HepG2 (cell line): ENCODE data around the gene TECTB. TPM values are rescaled to one million over a fixed set of nuclear protein-coding genes. Genes with fewer than 3 reads are reported as not detected.

Experiments
- FOXA3 ChIP-seq: IDR thresholded peaks from 2 replicates; pipeline ENCODE4 v1.6.1; 2016; ENCODE audit warnings: missing genetic modification reagents, missing compliant biosample characterization
- FOXP1 ChIP-seq, 2 experiments: fragments of 450-650 bp in 1 of 2; IDR thresholded peaks; 2 replicates each; pipeline ENCODE4 v1.6.1; 2017 to 2018; ENCODE audit warnings: antibody characterized with exemption in 1 of 2
- HDAC2 ChIP-seq: sonication (generic); formaldehyde crosslinking; IDR thresholded peaks from 2 replicates; pipeline ENCODE4 v1.4.0; 2020; ENCODE audit warnings: missing genetic modification reagents
- ISL2 ChIP-seq: sonication (generic); formaldehyde crosslinking; IDR thresholded peaks from 2 replicates; pipeline ENCODE4 v1.5.0; 2020; ENCODE audit warnings: missing genetic modification reagents
- MLX ChIP-seq: IDR thresholded peaks from 2 replicates; pipeline ENCODE4 v1.6.1; 2016
- MYNN ChIP-seq: sonication (generic); formaldehyde crosslinking; IDR thresholded peaks from 2 replicates; pipeline ENCODE4 v1.4.0; 2020; ENCODE audit warnings: mild to moderate bottlenecking, low read depth, missing genetic modification reagents
- POGZ ChIP-seq: sonication (generic); formaldehyde crosslinking; IDR thresholded peaks from 2 replicates; pipeline ENCODE4 v1.4.0; 2020; ENCODE audit warnings: mild to moderate bottlenecking, missing genetic modification reagents
- SMARCC2 ChIP-seq: fragments of 450-650 bp; IDR thresholded peaks from 2 replicates; pipeline ENCODE4 v1.6.1; 2017; ENCODE audit warnings: antibody characterized with exemption, mild to moderate bottlenecking
- SOX6 ChIP-seq, 2 experiments: fragments of 450-650 bp in 1 of 2; sonication (generic) in 1 of 2; formaldehyde crosslinking in 1 of 2; IDR thresholded peaks; 2 replicates each; pipeline versions ENCODE4 v1.4.0 to v1.6.1; 2017 to 2020; ENCODE audit warnings: antibody characterized with exemption in 1 of 2, mild to moderate bottlenecking in 1 of 2, missing genetic modification reagents in 1 of 2
- TBX2 ChIP-seq: sonication (generic); formaldehyde crosslinking; IDR thresholded peaks from 2 replicates; pipeline ENCODE4 v1.5.0; 2020; ENCODE audit warnings: missing genetic modification reagents, mild to moderate bottlenecking, borderline replicate concordance
- TBX3 ChIP-seq: fragments of 450-650 bp; IDR thresholded peaks from 2 replicates; pipeline ENCODE4 v1.6.1; 2017; ENCODE audit warnings: antibody characterized with exemption, mild to moderate bottlenecking, inconsistent platforms, borderline replicate concordance
- THYN1 ChIP-seq: sonication (generic); formaldehyde crosslinking; IDR thresholded peaks from 2 replicates; pipeline ENCODE4 v1.8.1; 2023; ENCODE audit warnings: low read depth, mild to moderate bottlenecking, moderate library complexity, missing genetic modification reagents, borderline replicate concordance
- TRAFD1 ChIP-seq: sonication (generic); formaldehyde crosslinking; IDR thresholded peaks from 2 replicates; pipeline ENCODE4 v1.5.1; 2020; ENCODE audit warnings: missing genetic modification reagents, mild to moderate bottlenecking, borderline replicate concordance
- ZBTB46 ChIP-seq: sonication (generic); formaldehyde crosslinking; IDR thresholded peaks from 2 replicates; pipeline ENCODE4 v1.4.0; 2020; ENCODE audit warnings: mild to moderate bottlenecking, missing genetic modification reagents, borderline replicate concordance
- ZNF770 ChIP-seq: sonication (generic); formaldehyde crosslinking; IDR thresholded peaks from 2 replicates; pipeline ENCODE4 v1.5.0; 2020; ENCODE audit warnings: mild to moderate bottlenecking, missing genetic modification reagents
- ZNF784 ChIP-seq: sonication (generic); formaldehyde crosslinking; IDR thresholded peaks from 2 replicates; pipeline ENCODE4 v1.5.1; 2020; ENCODE audit warnings: missing genetic modification reagents, mild to moderate bottlenecking, borderline replicate concordance
- ZNF879 ChIP-seq: sonication (generic); formaldehyde crosslinking; IDR thresholded peaks from 2 replicates; pipeline ENCODE4 v1.8.1; 2023; ENCODE audit warnings: missing genetic modification reagents
- polyA plus RNA-seq, 8 experiments: library from polyadenylated mRNA; depleted of rRNA in 3 of 8; stranded (reverse) in 7 of 8; unstranded in 1 of 8; fragments of >200 nt; fragmentation: Illumina TruSeq in 4 of 8; extraction: Trizol in 4 of 8; gene quantifications; 2 replicates each; pipeline versions ENCODE4 v1.2.1 to v1.2.3, GENCODE V29; 2011 to 2016; ENCODE audit warnings: low read depth in 4 of 8, missing spikeins in 1 of 8, mixed read lengths in 1 of 8; ENCODE audit not compliant: insufficient read depth in 1 of 8
- total RNA-seq, 5 experiments: library from RNA; depleted of rRNA; stranded (reverse); fragments of >200 nt; fragmentation: Illumina TruSeq; extraction: Trizol; gene quantifications; 2 replicates each; pipeline ENCODE4 v1.2.3, GENCODE V29; 2016; ENCODE audit warnings: low read depth in 1 of 5
- TF ChIP-seq, protein P1 (sequence below): sonication (generic); formaldehyde crosslinking; IDR thresholded peaks from 2 replicates; pipeline ENCODE4 v1.4.0; 2020; ENCODE audit warnings: mild to moderate bottlenecking, missing genetic modification reagents
- TF ChIP-seq, protein P2 (sequence below): sonication (generic); formaldehyde crosslinking; IDR thresholded peaks from 2 replicates; pipeline ENCODE4 v1.5.1; 2020; ENCODE audit warnings: missing genetic modification reagents, mild to moderate bottlenecking, borderline replicate concordance

TECTB gene
- total and polyA plus RNA-seq, 2 of the 13 experiments (the other 11 are each of a cell fraction or from before 2014, with no cell fraction given): 0.78 to 1.8 TPM

DNA sequence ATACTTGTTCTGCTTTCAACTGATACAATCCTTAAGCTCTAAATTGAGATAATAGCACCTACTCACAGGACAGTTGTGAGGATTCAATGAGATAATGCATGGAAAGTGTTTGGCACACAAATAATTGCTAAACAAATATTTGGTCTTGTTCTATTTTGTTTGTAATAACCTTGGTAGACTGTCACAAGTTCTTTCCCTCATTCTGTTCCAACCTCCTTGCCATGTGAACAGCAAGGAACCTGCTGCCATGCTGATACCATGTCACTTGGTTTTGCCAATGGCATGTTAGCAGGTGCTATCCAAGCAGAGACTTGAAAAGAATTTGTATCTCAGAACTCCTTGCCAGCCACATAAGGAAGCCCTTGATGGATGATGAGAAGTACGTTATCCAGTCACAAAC, 24.8 kb upstream of the TECTB start (continued):
- TF ChIP-seq ISL2 (CRISPR knock-in tag) (no peak), FOXP1 (IDR thresholded peaks at IDR 0.05) (no peak), FOXP1 (CRISPR knock-in tag; IDR thresholded peaks at IDR 0.05) (peak; percentile 37; the same call in 1 of the 2 replicates), SOX6 (IDR thresholded peaks at IDR 0.05) (no peak), SOX6 (CRISPR knock-in tag; IDR thresholded peaks at IDR 0.05) (0 out of 2 replicates have a peak, but pooled peaks have one; percentile 48), TBX2 (CRISPR knock-in tag) (0 out of 2 replicates have a peak, but pooled peaks have one; percentile 25), MLX (CRISPR knock-in tag) (0 out of 2 replicates have a peak, but pooled peaks have one; percentile 17), SMARCC2 (no peak), TRAFD1 (CRISPR knock-in tag) (no peak), ZNF784 (0 out of 2 replicates have a peak, but pooled peaks have one; percentile 27), FOXA3 (CRISPR knock-in tag) (peak; percentile 65), ZNF770 (CRISPR knock-in tag) (no peak), ZNF879 (CRISPR knock-in tag) (no peak), HDAC2 (CRISPR knock-in tag) (0 out of 2 replicates have a peak, but pooled peaks have one; percentile 34), MYNN (CRISPR knock-in tag) (no peak), TBX3 (peak; percentile 66), POGZ (CRISPR knock-in tag) (0 out of 2 replicates have a peak, but pooled peaks have one; percentile 41), ZBTB46 (no peak), THYN1 (CRISPR knock-in tag) (no peak)
- TF ChIP-seq, protein P1, sequence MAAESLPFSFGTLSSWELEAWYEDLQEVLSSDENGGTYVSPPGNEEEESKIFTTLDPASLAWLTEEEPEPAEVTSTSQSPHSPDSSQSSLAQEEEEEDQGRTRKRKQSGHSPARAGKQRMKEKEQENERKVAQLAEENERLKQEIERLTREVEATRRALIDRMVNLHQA: no peak
- TF ChIP-seq, protein P2, sequence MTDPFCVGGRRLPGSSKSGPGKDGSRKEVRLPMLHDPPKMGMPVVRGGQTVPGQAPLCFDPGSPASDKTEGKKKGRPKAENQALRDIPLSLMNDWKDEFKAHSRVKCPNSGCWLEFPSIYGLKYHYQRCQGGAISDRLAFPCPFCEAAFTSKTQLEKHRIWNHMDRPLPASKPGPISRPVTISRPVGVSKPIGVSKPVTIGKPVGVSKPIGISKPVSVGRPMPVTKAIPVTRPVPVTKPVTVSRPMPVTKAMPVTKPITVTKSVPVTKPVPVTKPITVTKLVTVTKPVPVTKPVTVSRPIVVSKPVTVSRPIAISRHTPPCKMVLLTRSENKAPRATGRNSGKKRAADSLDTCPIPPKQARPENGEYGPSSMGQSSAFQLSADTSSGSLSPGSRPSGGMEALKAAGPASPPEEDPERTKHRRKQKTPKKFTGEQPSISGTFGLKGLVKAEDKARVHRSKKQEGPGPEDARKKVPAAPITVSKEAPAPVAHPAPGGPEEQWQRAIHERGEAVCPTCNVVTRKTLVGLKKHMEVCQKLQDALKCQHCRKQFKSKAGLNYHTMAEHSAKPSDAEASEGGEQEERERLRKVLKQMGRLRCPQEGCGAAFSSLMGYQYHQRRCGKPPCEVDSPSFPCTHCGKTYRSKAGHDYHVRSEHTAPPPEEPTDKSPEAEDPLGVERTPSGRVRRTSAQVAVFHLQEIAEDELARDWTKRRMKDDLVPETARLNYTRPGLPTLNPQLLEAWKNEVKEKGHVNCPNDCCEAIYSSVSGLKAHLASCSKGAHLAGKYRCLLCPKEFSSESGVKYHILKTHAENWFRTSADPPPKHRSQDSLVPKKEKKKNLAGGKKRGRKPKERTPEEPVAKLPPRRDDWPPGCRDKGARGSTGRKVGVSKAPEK (CRISPR knock-in tag): no peak
